Measurements from ENCODE around the gene RNF26. TPM values are rescaled to one million over a fixed set of nuclear protein-coding genes. Genes with fewer than 3 reads are reported as not detected.

Gene RNF26
- total and polyA plus RNA-seq, 2 experiments from 2014 or later = 15.8 to 46.9 TPM

- Histone ChIP-seq H3K4me2 (no peak overlapping the region), H2AFZ (no peak overlapping the region), H3K36me3 (replicated peaks; ENCODE audit: insufficient read depth, low read depth) (no peaks in the 10 kb centered on the region), H3K27me3 (no peaks in the 10 kb centered on the region), H3K9me2 (replicated peaks; ENCODE audit: insufficient read depth) (no peaks in the 10 kb centered on the region), H3K9me3 (ENCODE audit: low read depth) (no peaks in the 10 kb centered on the region), H3K79me2 (no peaks in the 10 kb centered on the region), H3K4me3 (no peak overlapping the region), H4K20me1 (ENCODE audit: insufficient read depth, poor library complexity, severe bottlenecking) (no peaks in the 10 kb centered on the region), H3K4me1 (ENCODE audit: insufficient read depth) (no peaks in the 10 kb centered on the region), H3K27ac (no peak overlapping the region)
- 92% methylated on average over 3 of the region's 3 CpGs for WGBS (ENCODE audit: low lambda C conversion rate, missing lambda C conversion rate)
- TF ChIP-seq EZH2phosphoT487 (IDR thresholded peaks at IDR 0.05; ENCODE audit: low read depth, severe bottlenecking, unreplicated experiment) (no peak), EZH2 (IDR thresholded peaks at IDR 0.05; ENCODE audit: borderline replicate concordance) (no peak), CTCF (IDR thresholded peaks at IDR 0.05; ENCODE audit: poor library complexity) (no peak)
- no peak for DNase-seq (ENCODE audit: low spot score)
Observed at GRCh38 chr11:119300198-119300964, 33.9 kb upstream of the RNF26 start.

- Histone ChIP-seq H2AFZ (no peak overlapping the region), H3K4me1 (ENCODE audit: insufficient read depth) (no peaks in the 10 kb centered on the region), H3K4me2 (no peak overlapping the region), H3K27me3 (no peaks in the 10 kb centered on the region), H3K9me2 (replicated peaks; ENCODE audit: insufficient read depth) (no peaks in the 10 kb centered on the region), H3K79me2 (no peaks in the 10 kb centered on the region), H3K27ac (no peak overlapping the region), H4K20me1 (ENCODE audit: insufficient read depth, poor library complexity, severe bottlenecking) (no peaks in the 10 kb centered on the region), H3K9me3 (ENCODE audit: low read depth) (no peaks in the 10 kb centered on the region), H3K4me3 (no peak overlapping the region), H3K36me3 (replicated peaks; ENCODE audit: insufficient read depth, low read depth) (no peaks in the 10 kb centered on the region)
- 97% methylated on average over 5 of the region's 5 CpGs for WGBS (ENCODE audit: low lambda C conversion rate, missing lambda C conversion rate)
- TF ChIP-seq EZH2 (IDR thresholded peaks at IDR 0.05; ENCODE audit: borderline replicate concordance) = no peak
- no peak for DNase-seq (ENCODE audit: low spot score)
Observed at GRCh38 chr11:119303227-119303718, 31.1 kb upstream of the RNF26 start.

- H3K27ac ChIP-seq = no peak overlapping the region
- no peaks in the 10 kb centered on the region for H3K36me3 ChIP-seq (replicated peaks; ENCODE audit: insufficient read depth, low read depth)
- DNase-seq (ENCODE audit: low spot score) = no peak
- WGBS (ENCODE audit: low lambda C conversion rate, missing lambda C conversion rate) = 89% methylated on average over 7 of the region's 7 CpGs
- H3K4me2 ChIP-seq = no peak overlapping the region
- H2AFZ ChIP-seq = no peak overlapping the region
- H4K20me1 ChIP-seq (ENCODE audit: insufficient read depth, poor library complexity, severe bottlenecking) = no peaks in the 10 kb centered on the region
- H3K79me2 ChIP-seq = no peaks in the 10 kb centered on the region
- no peak overlapping the region for H3K4me3 ChIP-seq
- H3K9me3 ChIP-seq (ENCODE audit: low read depth) = no peaks in the 10 kb centered on the region
- TF ChIP-seq EZH2 (IDR thresholded peaks at IDR 0.05; ENCODE audit: borderline replicate concordance) (no peak), EZH2phosphoT487 (IDR thresholded peaks at IDR 0.05; ENCODE audit: low read depth, severe bottlenecking, unreplicated experiment) (no peak)
- no peaks in the 10 kb centered on the region for H3K4me1 ChIP-seq (ENCODE audit: insufficient read depth)
- no peaks in the 10 kb centered on the region for H3K27me3 ChIP-seq
- no peaks in the 10 kb centered on the region for H3K9me2 ChIP-seq (replicated peaks; ENCODE audit: insufficient read depth)
Observed at GRCh38 chr11:119305556-119306372, 28.6 kb upstream of the RNF26 start.

GRCh38 chr11:119306373-119306890 is 27.9 kb upstream of the RNF26 start:
- Histone ChIP-seq H3K36me3 (replicated peaks; ENCODE audit: insufficient read depth, low read depth) (no peaks in the 10 kb centered on the region), H3K9me3 (ENCODE audit: low read depth) (no peaks in the 10 kb centered on the region), H3K27ac (no peak overlapping the region), H3K4me3 (no peak overlapping the region), H2AFZ (no peak overlapping the region), H3K27me3 (no peaks in the 10 kb centered on the region), H3K4me1 (ENCODE audit: insufficient read depth) (no peaks in the 10 kb centered on the region), H3K79me2 (no peaks in the 10 kb centered on the region), H4K20me1 (ENCODE audit: insufficient read depth, poor library complexity, severe bottlenecking) (no peaks in the 10 kb centered on the region), H3K4me2 (no peak overlapping the region), H3K9me2 (replicated peaks; ENCODE audit: insufficient read depth) (no peaks in the 10 kb centered on the region)
- no peak for DNase-seq (ENCODE audit: low spot score)
- TF ChIP-seq CTCF (IDR thresholded peaks at IDR 0.05; ENCODE audit: poor library complexity) = no peak
- TF ChIP-seq EZH2 (IDR thresholded peaks at IDR 0.05; ENCODE audit: borderline replicate concordance) = no peak
- no peak for TF ChIP-seq EZH2phosphoT487 (IDR thresholded peaks at IDR 0.05; ENCODE audit: low read depth, severe bottlenecking, unreplicated experiment)
- 83% methylated on average over 5 of the region's 5 CpGs for WGBS (ENCODE audit: low lambda C conversion rate, missing lambda C conversion rate)

All from hepatocyte (in vitro differentiated cells).